NCI-H2107 treated with DMSO at 0.1 percent for 48 hours (cell line): ENCODE data around the gene ETV6.

Experiments
- DNase-seq: peaks from one replicate; lab custom pipeline; 2025; ENCODE audit not compliant: unreplicated experiment; lab: John Stamatoyannopoulos, UW

ETV6 gene

GRCh38 chr12:11847539-11847938, 198.1 kb downstream of the ETV6 start:
- no peak for DNase-seq

GRCh38 chr12:11849757-11850504, 200.5 kb downstream of the ETV6 start:
- DNase-seq = no peak

GRCh38 chr12:11853126-11853525, 203.7 kb downstream of the ETV6 start:
- peak; percentile 95 for DNase-seq

GRCh38 chr12:11854011-11854499, 204.6 kb downstream of the ETV6 start:
- no peak for DNase-seq

GRCh38 chr12:11855983-11856374, 206.5 kb downstream of the ETV6 start:
- DNase-seq = peak; percentile 90

GRCh38 chr12:11856971-11857370, 207.5 kb downstream of the ETV6 start:
- no peak for DNase-seq

- no peak for DNase-seq
Measured at GRCh38 chr12:11859705-11860425, 210.4 kb downstream of the ETV6 start.

- DNase-seq = no peak
Measured at GRCh38 chr12:11861155-11861863, 211.8 kb downstream of the ETV6 start.

- DNase-seq = no peak
Measured at GRCh38 chr12:11861864-11862600, 212.6 kb downstream of the ETV6 start.

GRCh38 chr12:11862798-11863197, 213.3 kb downstream of the ETV6 start:
- no peak for DNase-seq

- DNase-seq = no peak
Measured at GRCh38 chr12:11863478-11863906, 214.0 kb downstream of the ETV6 start.

- no peak for DNase-seq
Measured at GRCh38 chr12:11863988-11864387, 214.5 kb downstream of the ETV6 start.

GRCh38 chr12:11865824-11866223, 216.3 kb downstream of the ETV6 start:
- DNase-seq = no peak

- DNase-seq = no peak
Measured at GRCh38 chr12:11868027-11868426, 218.6 kb downstream of the ETV6 start.

GRCh38 chr12:11869406-11869805, 219.9 kb downstream of the ETV6 start:
- no peak for DNase-seq

GRCh38 chr12:11870041-11870451, 220.6 kb downstream of the ETV6 start:
- DNase-seq = no peak

- DNase-seq = no peak
Measured at GRCh38 chr12:11872055-11872454, 222.6 kb downstream of the ETV6 start.

GRCh38 chr12:11875414-11875935, 226.0 kb downstream of the ETV6 start:
- no peak for DNase-seq

- no peak for DNase-seq
Measured at GRCh38 chr12:11876307-11876706, 226.8 kb downstream of the ETV6 start.

GRCh38 chr12:11877102-11877826, 227.8 kb downstream of the ETV6 start:
- no peak for DNase-seq
